OCI-LY1 (cell line): ENCODE results near the gene COG6.

ENCODE experiments used
- H2AFZ ChIP-seq: fragments of 200-600 bp; sonication (generic), shearing (Covaris generic); 2 replicates; pipeline ENCODE4 v1.6.0; 2014; ENCODE audit warnings: antibody characterized with exemption, mild to moderate bottlenecking, low read length
- H3F3A ChIP-seq: fragments of 200-600 bp; sonication (generic), shearing (Covaris generic); 2 replicates; pipeline ENCODE4 v1.6.0; 2014; ENCODE audit warnings: mild to moderate bottlenecking, antibody characterized with exemption, low read length, moderate library complexity; ENCODE audit not compliant: insufficient read depth
- H3K27ac ChIP-seq: fragments of 200-600 bp; sonication (generic); 2 replicates; pipeline ENCODE4 v1.5.1; 2014; ENCODE audit warnings: low read length, mixed run types, mild to moderate bottlenecking, low read depth; ENCODE audit not compliant: poor library complexity, severe bottlenecking
- H3K27me3 ChIP-seq: fragments of 200-600 bp; sonication (generic); 2 replicates; pipeline ENCODE4 v1.6.0; 2014; ENCODE audit warnings: antibody characterized with exemption, mild to moderate bottlenecking, low read length, moderate library complexity; ENCODE audit not compliant: insufficient read depth
- H3K36me3 ChIP-seq: fragments of 200-600 bp; sonication (generic); 2 replicates; pipeline ENCODE4 v1.6.1; 2014; ENCODE audit warnings: mild to moderate bottlenecking, antibody characterized with exemption, low read length, moderate library complexity, mixed read lengths; ENCODE audit not compliant: insufficient read depth
- H3K4me1 ChIP-seq: fragments of 200-600 bp; sonication (generic); 2 replicates; pipeline ENCODE4 v1.5.1; 2014; ENCODE audit warnings: mild to moderate bottlenecking, low read length, moderate library complexity; ENCODE audit not compliant: insufficient read depth, severe bottlenecking
- H3K4me2 ChIP-seq: fragments of 200-600 bp; sonication (generic), shearing (Covaris generic); 2 replicates; pipeline ENCODE4 v1.6.1; 2014; ENCODE audit warnings: low read length
- H3K4me3 ChIP-seq: fragments of 200-600 bp; sonication (generic); 2 replicates; pipeline ENCODE4 v1.5.1; 2014; ENCODE audit warnings: low read length, low read depth, mild to moderate bottlenecking, mixed read lengths; ENCODE audit not compliant: poor library complexity, severe bottlenecking
- H3K79me2 ChIP-seq: fragments of 200-600 bp; shearing (Covaris generic); 2 replicates; pipeline ENCODE4 v1.6.1; 2016; ENCODE audit warnings: mixed run types, low read length, mixed read lengths; ENCODE audit not compliant: insufficient read depth
- H3K9ac ChIP-seq: fragments of 200-600 bp; sonication (generic), shearing (Covaris generic); 2 replicates; pipeline ENCODE4 v1.6.1; 2014; ENCODE audit warnings: mild to moderate bottlenecking, low read length, mixed read lengths
- H3K9me2 ChIP-seq: fragments of 200-600 bp; sonication (generic), shearing (Covaris generic); 2 replicates; pipeline ENCODE4 v1.6.1; 2014; ENCODE audit warnings: low read depth, mild to moderate bottlenecking, low read length, mixed read lengths
- H3K9me3 ChIP-seq: fragments of 200-600 bp; shearing (Covaris generic); 2 replicates; pipeline ENCODE4 v1.6.1; 2014; ENCODE audit warnings: low read length, mixed read lengths
- H4K20me1 ChIP-seq: fragments of 200-600 bp; sonication (generic), shearing (Covaris generic); 2 replicates; pipeline ENCODE4 v1.6.0; 2016; ENCODE audit warnings: mild to moderate bottlenecking, low read length; ENCODE audit not compliant: insufficient read depth
- CTCF ChIP-seq: fragments of 200-600 bp; sonication (generic), shearing (Covaris generic); IDR thresholded peaks from 2 replicates; pipeline ENCODE4 v1.5.1; 2017; ENCODE audit warnings: mild to moderate bottlenecking, antibody characterized with exemption, low read length, moderate library complexity, mixed read lengths
- EZH2 ChIP-seq: fragments of 200-600 bp; sonication (generic), shearing (Covaris generic); IDR thresholded peaks from 2 replicates; pipeline ENCODE4 v1.8.0; 2017; ENCODE audit warnings: borderline replicate concordance, mixed run types, mild to moderate bottlenecking, antibody characterized with exemption, low read length, moderate library complexity, mixed read lengths

COG6 gene

GRCh38 chr13:39768962-39769361 is 113.5 kb downstream of the COG6 start:
- H3K9ac ChIP-seq: no peak overlapping the region
- TF ChIP-seq CTCF: no peak
- no peak for TF ChIP-seq EZH2
- H3K9me3 ChIP-seq: no peaks in the 10 kb centered on the region
- no peaks in the 10 kb centered on the region for H3K27me3 ChIP-seq
- no peaks in the 10 kb centered on the region for H3F3A ChIP-seq
- H3K4me1 ChIP-seq: peaks cover 12% of the 10 kb centered on the region
- no peak overlapping the region for H3K4me2 ChIP-seq
- no peak overlapping the region for H3K27ac ChIP-seq
- no peaks in the 10 kb centered on the region for H3K9me2 ChIP-seq
- no peaks in the 10 kb centered on the region for H3K79me2 ChIP-seq
- H3K4me3 ChIP-seq: no peak overlapping the region
- H2AFZ ChIP-seq: no peak overlapping the region
- H4K20me1 ChIP-seq: no peaks in the 10 kb centered on the region
- H3K36me3 ChIP-seq: no peaks in the 10 kb centered on the region

- Histone ChIP-seq H3K4me2 (no peak overlapping the region), H2AFZ (no peak overlapping the region), H3K4me3 (no peak overlapping the region), H3K79me2 (no peaks in the 10 kb centered on the region), H3K9me3 (no peaks in the 10 kb centered on the region), H4K20me1 (no peaks in the 10 kb centered on the region), H3K27me3 (no peaks in the 10 kb centered on the region), H3K9ac (no peak overlapping the region), H3K9me2 (no peaks in the 10 kb centered on the region), H3F3A (no peaks in the 10 kb centered on the region), H3K4me1 (peaks cover 12% of the 10 kb centered on the region), H3K36me3 (no peaks in the 10 kb centered on the region), H3K27ac (no peak overlapping the region)
- TF ChIP-seq EZH2: no peak
- no peak for TF ChIP-seq CTCF
Observed at GRCh38 chr13:39770221-39771090, 115.0 kb downstream of the COG6 start.

- H3K79me2 ChIP-seq: no peaks in the 10 kb centered on the region
- peaks cover 2% of the 10 kb centered on the region for H3K4me1 ChIP-seq
- no peak overlapping the region for H3K27ac ChIP-seq
- no peaks in the 10 kb centered on the region for H3K36me3 ChIP-seq
- no peaks in the 10 kb centered on the region for H3F3A ChIP-seq
- TF ChIP-seq EZH2: no peak
- no peak for TF ChIP-seq CTCF
- no peak overlapping the region for H3K4me2 ChIP-seq
- H3K9ac ChIP-seq: no peak overlapping the region
- no peaks in the 10 kb centered on the region for H3K9me3 ChIP-seq
- no peaks in the 10 kb centered on the region for H3K27me3 ChIP-seq
- H3K4me3 ChIP-seq: no peak overlapping the region
- no peaks in the 10 kb centered on the region for H4K20me1 ChIP-seq
- H2AFZ ChIP-seq: no peak overlapping the region
- no peaks in the 10 kb centered on the region for H3K9me2 ChIP-seq
Observed at GRCh38 chr13:39773833-39774232, 118.4 kb downstream of the COG6 start.
